ENCODE results near the gene KRT34.

KRT34 gene

DNA sequence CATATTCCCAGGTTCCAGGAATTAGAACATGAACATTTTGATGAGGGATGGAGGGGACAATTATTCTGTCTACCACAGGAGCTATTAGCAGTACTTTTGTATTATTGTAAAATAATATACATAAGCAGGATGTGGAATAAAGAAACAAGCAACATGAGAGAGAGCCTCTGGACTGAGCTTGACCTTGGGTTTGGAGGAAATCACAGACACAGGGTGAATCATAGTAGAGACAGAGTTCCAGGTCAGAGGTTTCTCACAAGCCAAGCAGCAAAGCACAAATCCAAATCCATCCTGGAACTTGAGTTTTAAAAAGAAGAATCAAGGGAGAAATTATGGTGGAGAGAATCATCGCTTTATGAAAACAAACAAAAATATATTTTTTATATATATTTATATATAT is 10.2 kb upstream of the KRT34 start:
- no peak for TF ChIP-seq CTCF (IDR thresholded peaks at IDR 0.05)

DNA sequence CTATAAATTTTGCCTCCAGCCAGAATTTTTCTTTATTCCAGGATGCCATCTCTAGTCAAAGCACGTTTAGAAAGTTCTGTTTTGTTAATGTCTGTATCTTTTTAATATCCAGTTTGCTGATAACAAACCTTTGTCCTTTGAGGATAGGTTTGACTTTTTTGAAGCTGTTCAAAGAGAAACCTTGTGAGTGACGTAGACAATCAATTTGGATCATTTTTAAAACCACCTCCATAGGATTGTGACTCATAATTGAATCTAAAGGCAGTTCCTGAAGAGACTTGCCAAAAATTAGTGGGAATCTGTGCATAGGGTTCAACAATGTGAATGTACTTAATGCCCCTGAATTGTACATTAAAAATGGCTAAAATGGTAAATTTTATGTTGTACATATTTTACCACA is 9.4 kb upstream of the KRT34 start:
- TF ChIP-seq CTCF (IDR thresholded peaks at IDR 0.05), result no peak

DNA sequence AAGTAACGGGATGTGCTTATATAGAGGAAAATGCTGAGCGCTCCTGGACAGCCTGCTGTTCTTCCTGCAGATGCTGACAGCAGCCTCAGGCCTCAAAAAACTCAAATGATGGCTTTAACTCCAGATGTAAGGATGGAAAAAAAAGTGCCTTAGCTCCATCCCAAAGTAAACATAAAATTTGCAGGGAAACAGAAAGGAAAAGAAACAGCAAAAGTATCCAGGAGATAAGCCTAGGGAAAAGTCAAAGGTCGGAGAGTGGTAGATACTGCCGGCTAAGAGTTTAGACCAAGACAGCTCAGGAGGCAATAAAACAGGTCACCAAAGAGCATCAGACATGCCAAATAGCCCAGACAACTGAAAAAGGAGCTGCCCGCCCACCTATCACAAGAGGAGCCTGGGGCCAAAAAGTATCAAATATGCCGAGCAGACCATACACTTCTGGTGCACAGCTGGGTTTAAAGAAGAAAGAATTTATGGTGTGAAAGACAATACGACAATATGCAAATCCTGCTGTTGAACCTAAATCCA is 8.4 kb upstream of the KRT34 start:
- TF ChIP-seq CTCF (IDR thresholded peaks at IDR 0.05), result no peak

GRCh38 chr17:41387670-41388069 is 5.6 kb upstream of the KRT34 start:
- no peak for TF ChIP-seq CTCF (IDR thresholded peaks at IDR 0.05)

DNA sequence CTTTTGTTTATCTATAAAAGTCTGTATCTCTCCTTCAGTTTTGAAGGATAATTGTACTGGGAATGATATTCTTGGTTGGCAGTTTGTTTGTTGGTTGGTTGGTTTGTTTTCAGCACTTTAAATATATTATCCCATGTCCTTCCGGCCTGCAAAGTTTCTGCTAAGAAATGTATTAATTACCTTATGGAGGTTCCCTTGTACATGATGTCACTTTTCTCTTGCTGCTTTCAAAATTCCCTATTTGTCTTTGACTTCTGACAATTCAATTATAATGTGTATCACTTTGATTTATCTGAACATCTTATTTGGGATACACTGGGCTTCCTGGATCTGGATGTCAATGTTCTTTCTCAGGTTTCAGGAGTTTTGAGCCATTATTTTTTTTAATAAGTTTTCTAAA is 4.1 kb upstream of the KRT34 start:
- TF ChIP-seq CTCF (IDR thresholded peaks at IDR 0.05), result no peak

DNA sequence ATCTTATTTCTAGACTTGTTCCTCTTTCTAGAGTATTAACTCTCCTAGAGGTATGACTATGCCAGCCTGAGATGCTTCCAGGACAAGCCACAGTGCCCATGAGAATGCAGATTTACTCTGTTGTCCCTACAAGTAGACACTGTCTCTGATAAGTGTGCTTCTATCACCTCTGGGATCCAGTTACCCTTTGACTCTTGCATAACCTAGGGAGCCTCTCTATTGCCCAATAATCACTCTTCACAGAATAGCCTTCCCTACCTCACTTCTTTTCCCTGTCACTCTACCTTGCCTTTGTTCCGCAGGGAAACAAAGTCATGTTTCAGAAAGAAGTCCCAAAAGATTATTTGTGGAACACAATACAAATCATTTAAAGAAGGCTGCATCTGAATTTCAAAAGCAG is 1.6 kb upstream of the KRT34 start:
- TF ChIP-seq CTCF (IDR thresholded peaks at IDR 0.05), result no peak

GRCh38 chr17:41382394-41382793 is 288 bp upstream of the KRT34 start:
- TF ChIP-seq CTCF (IDR thresholded peaks at IDR 0.05), result no peak

- no peak for TF ChIP-seq CTCF (IDR thresholded peaks at IDR 0.05)
Observed at GRCh38 chr17:41377546-41377945, 4.6 kb downstream of the KRT34 start.

Data from LNCAP (cell line).